Inflammatory macrophage treated with lipopolysaccharide for 1 hour (primary cell): Measurements from ENCODE around the gene ORM2.

Source experiments
- DNase-seq, 2 donors: peaks; one replicate each; pipeline ENCODE4 v3.0.0-alpha.2; 2020 to 2022

Gene ORM2

DNA sequence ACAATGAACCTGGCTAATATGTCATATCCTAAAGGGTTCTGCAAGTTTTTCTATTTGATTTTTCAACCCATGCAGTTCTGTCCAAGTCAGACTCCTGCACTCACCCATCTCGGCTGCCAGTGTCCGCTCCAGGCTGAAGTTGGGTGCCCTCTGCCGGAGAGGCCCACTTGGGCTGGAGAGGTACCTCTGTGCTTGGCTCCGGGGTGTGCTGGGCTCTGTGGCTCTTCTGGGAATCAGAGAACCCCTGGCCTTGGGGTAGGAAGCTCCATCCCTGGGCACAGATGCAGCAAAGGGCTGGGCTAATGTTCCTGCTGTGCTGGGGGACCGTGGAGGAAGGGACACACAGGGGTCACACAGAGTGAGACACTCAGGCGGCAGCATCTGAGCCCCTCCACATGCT lies 26.2 kb downstream of the ORM2 start:
- no peak for DNase-seq

DNA sequence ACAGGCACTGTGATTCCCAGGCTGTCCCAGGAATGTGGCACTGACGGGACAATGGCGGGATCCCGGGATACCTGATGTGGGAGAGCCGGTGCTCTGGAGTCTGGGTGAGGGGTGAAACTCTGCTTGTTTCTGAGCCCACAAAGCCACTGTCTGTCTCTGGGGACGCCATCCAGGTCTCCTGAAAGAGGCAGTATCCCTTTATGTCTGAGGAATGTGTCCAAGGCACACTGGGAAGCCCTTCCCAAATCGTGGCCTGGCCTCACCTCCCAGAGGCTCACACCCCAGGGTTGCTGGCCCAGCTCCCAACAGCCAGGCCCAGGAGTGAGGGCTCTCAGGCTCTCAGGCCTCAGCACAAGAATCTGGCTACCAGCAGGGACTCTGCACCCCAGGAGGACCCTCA lies 27.1 kb downstream of the ORM2 start:
- no peak for DNase-seq

DNA sequence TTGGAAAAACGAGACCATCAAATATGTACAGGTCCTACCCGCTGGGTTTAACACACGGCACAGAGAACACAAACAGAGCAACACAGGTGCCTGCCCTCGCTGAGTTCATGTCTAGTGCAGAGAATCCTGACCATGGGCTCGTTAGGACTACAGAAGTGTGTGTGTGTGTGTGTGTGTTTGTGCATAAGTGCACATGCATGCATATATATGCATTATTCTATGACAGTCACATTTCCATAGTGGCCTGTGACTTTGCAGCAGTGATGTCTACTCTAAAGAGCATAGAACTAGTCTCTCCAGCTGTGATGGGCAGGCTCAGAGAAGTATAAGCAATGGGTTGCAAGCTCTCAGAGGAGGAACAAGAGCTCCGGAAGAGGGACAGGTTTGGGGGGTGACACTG lies 27.7 kb downstream of the ORM2 start:
- no peak for DNase-seq

DNA sequence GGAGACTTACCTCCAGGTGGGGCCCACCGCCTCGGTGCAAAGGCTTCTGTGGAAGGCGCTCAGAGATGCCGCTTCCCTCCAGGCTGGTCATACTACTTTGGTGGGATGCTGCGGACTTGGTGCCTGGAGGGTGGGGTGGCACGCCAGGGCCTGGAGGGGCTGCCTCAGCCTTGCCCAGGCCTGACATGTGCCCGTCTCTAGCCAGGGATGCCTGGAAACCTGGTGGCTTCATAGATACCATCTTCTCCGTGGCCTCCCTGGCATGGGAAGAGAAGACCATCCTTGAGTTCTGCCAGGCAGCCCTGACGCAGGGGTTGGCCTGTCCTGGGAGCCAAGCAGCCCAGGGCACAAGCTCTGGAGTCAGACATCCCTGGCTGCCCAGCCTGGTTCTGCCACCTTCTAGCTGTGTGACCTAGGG lies 28.3 kb downstream of the ORM2 start:
- DNase-seq, result no peak

DNA sequence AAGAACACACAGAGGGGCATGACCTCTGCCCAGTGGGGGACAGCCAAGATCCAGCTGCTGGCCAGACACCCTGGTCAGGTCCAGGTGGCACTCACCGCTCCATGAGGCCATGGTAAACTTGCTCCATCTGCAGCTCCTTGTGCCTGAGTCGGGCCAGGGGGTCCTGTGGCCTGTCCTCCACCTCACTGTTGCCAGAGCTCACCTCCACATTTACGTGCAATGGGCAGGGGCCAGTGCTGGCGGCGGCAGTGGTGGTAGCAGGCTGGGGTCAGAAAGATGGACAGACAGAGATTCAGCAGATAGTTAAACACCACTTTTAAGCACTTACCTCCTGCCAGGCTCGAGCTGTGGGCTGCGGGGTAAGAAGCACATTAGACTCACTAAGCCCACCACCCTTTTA lies 30.1 kb downstream of the ORM2 start:
- DNase-seq, result no peak

DNA sequence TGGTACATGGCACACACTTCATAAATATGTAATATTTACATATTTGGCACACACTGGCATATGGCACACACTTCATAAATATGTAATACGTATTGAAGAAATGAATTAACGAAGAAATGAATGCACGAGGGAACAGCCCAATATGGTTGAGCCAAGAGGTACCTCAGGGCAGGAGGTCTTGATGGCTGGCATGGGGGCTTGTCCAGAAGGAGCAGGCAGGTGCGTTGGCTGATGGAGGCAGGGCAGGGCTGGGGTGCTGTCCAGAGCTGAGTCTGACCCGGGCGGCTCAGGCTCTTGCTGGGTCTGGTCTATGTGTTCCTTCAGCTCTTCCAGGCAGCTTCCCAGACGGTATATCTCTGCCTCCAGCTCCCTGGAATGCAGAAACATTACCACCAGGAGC lies 31.9 kb downstream of the ORM2 start:
- DNase-seq, result no peak

DNA sequence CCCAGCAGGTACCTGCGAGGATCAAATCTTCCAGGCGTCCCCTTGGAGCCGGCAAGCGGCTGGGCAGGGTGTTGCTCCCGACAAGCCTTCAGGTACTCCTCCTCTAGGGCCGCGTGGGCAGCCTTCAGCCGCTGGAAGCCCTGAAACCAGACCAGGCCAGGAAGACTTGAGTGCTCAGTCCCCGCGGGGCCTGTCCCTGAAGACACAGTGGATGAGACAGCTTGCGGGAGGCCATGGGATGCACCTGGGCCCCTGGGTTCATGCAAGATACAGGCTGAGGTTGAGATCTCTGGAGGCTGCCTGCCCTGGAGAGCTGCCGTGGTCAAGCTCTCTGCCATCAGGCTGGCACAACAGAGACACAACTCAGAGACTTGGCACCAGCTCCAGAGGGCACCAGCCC lies 32.7 kb downstream of the ORM2 start:
- DNase-seq, result no peak

DNA sequence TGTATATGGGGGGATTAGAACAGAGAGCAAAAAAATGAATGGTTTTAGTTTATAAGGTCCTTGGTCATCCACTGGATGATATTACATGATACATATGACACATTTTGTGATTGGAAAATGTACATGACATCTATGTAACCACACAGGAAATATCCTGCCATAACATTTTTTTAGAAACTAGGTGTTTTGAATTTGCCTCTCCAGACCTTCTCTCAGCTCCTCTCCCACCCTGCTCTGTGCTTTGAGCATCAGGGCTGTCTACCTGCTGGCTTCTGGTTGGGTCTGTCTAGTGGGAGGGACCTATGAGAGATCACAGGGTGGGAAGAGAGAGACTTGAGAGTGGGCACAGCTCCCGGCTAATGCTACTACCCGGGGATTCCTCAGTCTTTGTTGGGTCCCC lies 33.8 kb downstream of the ORM2 start:
- no peak for DNase-seq

DNA sequence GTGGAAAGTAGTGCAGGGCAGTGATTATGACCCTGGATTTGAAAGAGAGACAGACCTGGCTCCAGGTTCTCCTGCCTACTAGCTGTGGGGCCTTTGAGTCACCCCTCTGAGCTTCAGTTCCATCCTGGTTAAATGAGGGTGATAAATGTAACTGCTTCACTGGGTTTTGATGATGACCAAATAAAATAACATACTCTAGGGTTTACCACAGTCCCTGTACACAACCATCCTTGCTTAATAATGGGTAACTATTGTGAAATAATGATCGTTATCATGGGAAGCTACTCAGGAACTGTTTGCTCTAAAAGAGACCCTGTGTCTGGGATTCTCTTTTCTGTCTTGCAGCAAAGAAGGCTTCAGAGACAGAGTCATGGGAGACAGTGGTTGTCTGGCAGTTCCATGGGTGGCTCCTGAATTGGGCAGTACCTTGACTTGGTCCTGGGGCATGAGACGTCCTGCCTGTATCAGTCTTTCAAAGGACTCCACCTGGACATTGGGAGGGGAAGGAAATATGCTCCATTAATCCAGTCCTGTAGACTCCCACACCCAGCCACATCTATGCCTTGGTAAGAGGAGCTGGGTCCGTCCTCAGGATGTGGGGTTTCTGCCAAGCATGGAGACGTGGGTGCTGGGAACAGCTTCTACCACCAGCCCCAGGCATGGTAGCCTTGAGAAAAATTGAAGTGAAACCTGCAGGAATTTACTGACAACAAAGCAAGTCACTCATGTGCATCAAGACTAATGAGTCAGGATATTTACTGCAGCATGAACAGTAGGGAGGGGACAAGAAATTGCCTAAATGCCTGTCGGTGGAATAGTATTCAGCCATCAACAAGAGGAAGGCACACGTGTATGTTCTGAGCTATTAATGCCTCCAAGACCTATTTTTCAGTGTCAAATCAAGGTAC lies 34.7 kb downstream of the ORM2 start:
- DNase-seq, result peak; percentile 71 to 76

DNA sequence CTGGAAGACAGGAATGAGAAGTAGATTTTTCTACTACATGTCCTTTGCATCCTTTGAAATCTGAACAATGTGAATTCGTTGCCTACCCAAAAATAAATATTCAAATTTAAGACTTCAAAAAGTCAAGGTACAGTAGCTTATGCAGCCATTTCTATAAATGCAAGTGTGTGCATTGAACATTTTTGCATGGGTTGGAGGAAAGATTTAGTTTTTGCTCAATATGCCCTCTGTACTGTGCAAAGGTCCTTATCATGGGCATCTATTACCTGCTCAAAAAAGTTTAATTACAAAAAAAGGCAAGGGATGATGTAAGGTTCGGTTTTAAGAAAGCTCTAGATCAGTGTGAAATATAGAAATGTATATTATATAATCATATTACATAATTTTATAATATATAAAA lies 35.5 kb downstream of the ORM2 start:
- DNase-seq, result no peak

DNA sequence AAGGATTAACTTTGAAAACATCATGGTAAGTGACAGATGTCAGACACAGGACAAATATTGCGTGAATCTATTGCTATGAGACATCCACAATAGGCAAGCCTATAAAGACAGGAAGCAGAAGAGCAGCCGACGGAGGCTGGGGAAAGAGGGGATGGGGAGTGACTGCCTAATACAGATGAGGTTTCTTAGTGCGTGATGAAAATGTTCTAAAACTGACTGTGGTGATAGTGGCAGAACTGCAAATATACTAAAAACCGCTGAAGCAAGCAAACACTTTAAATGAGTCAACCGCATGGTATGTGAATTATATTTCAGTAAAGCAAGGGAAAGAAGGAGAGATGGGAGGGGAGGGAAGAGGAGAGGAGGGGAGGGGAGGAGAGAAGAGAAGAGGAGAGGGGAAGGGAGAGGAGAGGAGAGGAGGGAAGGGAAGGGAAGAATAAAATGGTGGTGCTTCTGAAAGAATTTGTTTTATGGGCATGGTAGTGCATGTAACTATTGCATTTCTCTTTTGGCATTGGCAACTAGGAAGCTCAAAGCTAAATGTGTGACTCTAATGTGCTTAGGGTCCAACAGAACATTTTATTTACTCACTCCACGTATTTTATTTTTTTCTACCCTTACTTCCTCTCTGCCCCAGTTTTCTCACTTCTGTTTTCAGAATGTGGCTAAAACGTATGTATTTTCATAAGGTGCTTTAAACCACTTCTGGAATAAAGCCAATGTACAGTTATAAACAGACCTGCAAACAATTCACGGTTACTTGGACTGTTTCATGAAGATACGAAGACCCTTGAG lies 36.9 kb downstream of the ORM2 start:
- DNase-seq, result no peak

DNA sequence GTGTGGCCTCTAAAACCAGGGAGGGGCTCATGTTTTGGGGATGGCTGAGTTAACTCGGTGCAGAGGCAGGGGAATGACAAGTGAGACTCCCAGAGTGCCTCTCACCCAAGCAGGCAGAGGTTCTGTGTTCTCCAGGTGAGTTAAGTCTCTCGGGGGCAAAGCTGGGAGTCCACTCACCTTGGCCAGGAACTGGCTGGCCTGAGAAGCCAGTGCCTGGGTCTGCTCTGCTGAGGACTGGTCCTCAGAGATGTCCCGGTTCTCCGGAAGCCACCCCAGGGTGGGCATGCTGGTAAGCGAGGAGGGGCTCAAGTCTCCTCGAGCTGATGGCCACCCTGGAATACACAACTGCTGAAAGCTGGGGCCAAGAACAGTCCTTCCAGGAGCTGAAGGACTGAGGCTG lies 37.7 kb downstream of the ORM2 start:
- DNase-seq, result no peak

DNA sequence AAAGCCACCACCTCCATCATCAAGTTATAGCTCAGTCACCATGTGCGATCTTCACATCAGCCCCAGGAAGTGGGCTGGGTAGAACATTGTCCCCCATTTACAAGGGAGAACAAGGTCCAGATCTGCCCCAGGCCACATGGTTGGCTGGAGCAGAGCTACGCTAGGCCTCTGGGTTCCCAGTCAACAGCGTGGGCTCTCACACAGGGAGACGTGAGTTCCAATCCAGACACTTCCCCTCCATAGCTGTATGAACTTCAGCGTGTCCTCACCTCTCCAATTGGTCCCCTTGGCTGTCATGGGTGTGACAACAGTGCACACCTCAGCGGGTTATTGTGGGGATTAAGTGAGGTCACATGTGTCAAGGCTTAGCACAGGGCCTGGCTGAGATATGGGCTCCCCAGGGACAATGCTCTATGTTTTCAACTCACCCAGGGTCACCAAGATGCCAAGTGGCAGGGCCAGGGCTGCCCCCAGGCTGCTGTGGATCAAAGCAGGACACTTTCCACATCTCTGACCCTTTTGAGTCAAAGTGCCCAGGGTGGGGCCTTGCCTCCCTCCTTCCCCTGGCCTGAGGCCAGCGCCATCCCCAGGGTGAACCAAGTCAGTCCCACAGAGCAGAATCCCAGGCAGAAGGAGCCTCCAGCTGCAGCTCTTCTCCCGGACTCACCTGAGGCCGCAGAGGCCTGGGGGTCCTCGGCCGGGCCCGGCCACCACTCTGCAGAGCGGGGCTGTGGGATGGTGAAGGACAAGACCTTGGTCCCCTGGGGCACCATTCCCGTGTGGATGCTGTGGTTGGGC lies 38.3 kb downstream of the ORM2 start:
- DNase-seq, result no peak

DNA sequence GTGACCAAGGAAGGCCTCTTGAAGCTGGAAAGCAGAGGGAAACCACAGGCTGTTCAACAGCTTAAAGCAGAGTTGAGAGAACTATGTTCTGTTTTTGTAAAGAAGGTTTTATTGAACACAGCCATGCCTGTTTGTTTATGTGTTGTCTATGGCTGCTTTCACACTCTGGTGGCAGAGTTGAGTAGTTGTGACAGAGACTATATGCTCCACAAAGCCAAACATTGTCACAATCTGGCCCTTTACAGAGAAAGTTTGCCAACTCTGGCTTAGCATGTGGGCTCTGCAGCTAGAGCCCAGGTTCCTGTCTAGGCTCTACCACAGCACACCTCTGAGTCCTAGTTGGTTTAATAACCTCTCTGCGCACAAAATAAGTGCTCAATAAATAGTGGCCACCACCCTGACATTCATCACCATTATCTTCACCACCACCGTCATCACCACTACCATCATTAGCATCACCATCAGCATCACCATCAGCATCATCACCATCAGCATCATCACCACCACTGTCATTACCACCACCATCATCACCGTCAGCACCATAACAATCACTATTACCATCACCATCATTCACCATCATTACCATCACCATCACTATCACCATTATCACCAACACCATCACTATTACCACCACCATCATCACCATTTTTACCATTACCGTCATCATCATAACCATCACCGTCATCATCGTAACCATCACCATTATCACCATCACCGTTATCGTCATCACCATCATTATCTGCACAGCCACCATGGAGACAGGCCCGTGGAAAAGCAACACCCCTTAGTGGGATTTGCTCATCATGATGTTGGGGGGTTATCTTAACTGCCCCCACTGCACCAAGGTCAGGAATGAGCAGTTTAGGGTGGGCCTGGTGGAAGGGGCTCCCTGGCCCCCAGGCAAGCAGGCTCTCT lies 39.8 kb downstream of the ORM2 start:
- no peak for DNase-seq

DNA sequence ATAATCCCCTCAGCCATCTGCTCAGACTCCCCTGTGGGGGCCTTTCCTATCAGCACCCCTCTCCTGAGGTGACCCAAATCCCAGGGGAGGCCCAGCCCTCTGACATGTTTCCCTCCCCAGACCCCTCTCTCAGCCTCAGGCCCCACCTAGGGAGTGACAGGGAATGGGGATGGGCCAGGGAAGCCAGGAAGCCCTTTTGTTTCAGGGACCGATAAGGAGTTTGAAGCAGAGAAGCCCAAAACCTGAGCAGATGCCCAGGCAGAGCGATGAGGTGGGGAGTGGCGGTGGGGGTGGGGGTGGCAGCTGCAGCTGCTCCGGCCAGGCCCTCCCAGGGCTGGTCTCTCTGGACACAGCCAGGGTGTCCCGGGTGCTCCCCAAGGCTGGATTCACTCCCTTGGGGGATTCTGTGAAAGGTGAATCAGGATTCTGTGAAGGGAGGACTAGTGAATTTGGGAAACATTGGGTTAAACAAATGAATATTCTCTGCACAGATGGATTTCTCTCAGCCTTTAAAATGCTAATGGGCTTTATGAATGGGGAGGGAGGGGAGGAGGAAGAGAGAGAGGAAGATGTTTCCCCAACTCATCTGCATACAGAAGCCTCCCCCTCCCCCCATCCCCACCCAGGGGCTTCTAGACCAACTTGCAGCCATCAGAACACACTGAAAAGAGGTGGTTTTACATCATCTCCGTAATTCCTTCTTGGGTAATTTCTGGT lies 40.7 kb downstream of the ORM2 start:
- DNase-seq, result no peak

DNA sequence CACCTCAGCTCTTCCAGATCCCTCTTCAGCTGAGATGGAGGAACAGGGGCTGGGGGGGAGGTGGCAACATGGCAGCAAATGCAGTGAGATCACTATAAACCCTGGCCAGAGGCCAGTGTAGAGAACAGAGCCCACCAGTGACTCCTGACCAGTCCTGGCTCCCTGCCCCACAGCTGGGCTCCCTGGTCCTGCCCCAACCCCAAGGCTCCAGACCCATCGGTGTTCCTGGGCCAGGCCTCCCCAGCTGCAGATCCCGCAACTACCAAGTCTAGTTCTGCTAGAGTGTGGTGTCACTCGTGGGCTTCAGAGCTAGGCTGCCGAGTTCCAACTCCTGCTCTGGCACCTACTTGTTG lies 41.3 kb downstream of the ORM2 start:
- no peak for DNase-seq

DNA sequence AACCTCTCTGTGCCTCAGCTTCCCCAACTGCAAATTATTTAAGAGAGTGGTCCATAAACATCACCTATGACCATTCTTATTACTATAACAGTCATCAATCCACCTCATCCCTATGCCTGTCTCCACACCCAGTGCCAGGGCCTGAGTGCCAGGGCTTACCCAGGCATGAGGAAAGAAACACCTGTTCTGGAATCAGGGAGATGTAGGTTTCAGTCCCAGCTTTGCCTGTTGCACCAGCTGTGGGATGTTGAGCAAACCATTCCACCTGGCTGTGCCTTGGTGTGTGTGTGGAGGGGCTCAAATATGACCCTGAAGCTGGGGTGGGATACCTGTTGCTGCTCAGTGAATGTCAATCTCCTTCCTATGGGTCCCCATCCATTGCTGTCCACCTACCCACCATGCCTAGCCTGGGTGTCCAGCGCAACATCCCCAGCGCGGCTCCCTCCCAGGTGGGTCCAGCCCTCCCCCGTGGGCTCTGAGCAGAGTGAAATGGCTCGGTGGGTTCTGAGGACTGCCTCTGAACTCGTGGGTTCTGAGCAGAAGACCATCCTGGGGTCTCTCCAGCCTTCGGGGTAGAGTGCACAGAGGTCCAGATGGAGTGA lies 41.8 kb downstream of the ORM2 start:
- DNase-seq, result no peak

DNA sequence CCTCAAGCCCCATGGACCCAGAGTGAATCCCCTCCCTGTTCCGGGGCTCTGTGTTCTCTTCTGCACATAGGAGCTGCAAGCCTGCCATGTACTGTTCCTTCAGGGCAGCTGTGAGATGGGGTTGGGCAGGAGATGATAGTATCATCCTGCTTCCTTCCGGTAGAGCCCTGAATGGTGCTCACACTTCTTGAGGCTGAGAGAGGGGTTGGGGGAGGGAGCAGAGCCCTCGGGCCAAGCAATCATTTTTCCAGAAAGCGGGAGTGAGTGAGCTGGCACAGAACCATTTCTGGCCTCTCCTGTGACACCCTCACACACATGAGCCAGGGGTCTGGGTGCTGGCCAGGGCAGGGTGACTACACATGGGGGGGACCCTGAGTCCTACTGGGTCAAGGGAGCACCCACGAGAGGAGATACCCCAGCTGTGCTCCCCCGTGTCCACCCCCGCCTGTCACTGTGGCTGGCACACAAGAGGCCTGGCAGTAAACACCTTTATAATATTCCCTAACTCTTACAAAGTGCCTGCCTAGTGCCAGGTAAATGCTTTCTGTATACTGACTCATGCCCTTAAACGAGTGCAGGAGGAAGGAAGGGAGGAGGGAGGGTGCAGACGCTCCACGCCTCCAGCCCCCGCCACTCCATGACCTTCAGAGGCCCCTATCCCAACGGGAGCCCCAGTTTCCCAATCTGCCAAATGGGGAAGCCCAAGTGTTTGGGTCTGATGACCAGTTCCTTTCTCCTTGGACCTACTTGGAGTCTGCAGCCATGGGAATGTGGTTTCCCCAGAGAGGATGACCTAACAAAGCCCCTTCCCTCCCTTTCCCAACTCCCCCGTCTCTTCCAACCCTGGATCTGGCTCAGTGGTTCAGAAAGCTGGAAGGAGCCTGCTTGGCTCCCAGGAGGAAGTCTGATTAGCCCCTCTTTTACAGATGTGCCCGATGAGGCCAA lies 42.6 kb downstream of the ORM2 start:
- peak; percentile 64 to 91 for DNase-seq

DNA sequence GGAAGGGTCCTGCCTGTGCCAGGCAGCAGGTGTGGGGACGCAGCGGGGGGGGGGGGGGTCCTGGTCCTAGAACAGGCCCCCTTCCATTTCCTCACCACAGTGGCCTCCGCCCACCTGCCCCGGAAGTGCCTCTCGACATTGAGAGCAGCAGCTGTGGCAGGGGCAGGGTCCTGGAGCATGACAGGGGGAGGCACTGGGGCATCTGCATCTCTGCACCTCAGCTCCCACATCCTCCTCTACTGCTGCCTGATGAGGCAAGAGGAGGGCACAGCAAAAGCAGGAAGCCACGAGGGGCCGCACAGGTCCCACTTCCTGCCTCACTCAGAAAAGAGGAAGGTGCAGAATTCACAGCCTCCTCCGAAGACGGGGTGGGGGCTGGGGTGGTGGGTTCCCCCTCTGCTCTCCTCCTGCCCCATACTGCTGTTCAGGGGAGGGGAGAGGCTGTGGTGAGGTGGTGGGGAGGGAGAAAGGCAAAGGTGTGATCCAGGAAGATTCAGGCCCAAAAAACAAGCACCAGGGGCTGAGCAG lies 43.3 kb downstream of the ORM2 start:
- peak; percentile 64 to 86 for DNase-seq
